ENCODE data around the gene SYT17.

SYT17 gene

DNA sequence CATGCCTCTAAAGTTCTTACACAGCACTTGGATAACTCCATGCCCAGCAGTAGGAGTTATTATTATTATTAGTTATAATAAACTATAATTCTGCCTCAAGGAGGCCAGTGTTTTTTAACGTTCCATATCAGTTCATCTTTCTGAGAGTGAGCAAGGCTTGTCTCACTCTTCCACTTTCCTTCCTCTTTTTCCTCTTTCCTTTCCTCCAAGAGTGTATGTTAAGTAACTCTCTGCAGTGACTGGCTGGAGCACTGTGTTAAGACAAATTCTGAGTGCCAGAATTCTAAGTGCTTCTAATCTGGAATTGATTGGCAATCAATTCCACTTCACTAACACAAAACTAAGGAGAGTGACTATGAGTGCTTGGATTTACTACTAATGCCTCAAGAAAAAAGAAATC, 133.9 kb downstream of the SYT17 start:
- DNase-seq (ENCODE audit: low spot score): no peak

DNA sequence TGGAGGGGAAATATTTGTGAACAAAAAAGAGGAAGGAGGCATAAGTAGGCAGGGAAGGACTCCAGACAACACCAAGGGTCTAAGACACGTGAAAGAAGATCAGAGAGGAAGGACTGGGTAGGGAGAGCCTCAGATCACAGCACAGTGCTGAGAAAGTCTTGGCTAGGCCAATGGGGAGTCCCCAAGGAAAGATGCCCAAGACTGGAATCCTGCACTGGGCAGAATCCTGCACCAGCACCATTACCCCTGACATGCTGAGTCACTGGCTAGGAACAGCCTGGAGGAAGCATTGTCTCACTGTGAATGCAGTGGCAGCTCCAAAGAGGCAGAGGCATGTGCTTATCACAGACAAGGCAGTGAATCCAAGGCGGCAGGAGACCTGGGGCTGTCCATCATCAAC, 136.7 kb downstream of the SYT17 start:
- no peak for DNase-seq (ENCODE audit: low spot score)

DNA sequence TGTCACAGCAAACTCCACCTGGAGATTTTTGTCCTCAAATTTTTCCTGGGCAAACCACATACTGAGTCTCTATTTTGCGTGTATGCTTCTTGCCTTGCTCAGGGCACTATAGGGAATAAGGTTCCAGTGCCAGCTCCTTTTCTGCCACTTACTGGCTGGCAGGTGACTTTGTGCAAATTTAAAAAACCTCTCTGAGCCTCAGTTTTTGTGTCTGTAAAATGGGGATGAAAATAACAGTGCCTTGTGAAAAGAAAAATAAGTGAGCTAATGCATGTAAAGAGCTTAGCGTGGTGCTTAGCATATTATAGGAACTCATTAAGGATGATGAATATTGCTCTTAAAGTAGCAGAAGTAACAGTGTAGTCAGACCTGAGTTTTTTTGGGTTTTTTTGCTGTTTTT, 137.4 kb downstream of the SYT17 start:
- DNase-seq (ENCODE audit: low spot score): no peak

DNA sequence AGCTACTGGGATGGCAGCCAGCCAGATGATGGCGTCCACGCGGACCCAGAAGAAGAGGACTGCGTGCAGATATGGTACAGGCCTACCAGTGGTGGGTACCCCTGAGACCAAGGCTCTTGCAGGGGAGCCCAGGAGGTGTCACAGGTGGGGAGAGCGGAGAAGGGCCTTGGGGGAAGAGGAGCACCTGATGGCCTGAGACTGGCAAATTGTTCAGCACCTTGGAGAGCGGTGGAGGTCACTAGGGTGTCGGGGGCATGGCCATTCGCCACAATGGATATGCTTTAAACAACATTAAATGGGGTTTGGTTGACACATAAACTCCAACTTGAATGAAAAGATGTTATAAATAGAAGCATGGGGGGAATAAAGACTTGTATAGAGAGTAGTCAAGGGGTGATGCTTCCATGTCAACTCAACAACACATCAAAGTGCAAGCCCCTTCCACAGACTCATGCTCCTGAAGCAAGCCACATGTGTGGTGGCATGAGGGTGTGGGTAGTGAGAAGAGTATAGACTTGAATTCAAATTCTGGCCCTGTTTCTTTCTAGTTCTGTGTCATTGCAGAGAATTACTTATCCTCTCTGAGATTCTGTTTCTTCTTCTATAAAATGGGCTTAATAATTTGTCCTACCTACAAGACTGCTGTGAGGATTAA, 139.7 kb downstream of the SYT17 start:
- DNase-seq (ENCODE audit: low spot score): no peak

DNA sequence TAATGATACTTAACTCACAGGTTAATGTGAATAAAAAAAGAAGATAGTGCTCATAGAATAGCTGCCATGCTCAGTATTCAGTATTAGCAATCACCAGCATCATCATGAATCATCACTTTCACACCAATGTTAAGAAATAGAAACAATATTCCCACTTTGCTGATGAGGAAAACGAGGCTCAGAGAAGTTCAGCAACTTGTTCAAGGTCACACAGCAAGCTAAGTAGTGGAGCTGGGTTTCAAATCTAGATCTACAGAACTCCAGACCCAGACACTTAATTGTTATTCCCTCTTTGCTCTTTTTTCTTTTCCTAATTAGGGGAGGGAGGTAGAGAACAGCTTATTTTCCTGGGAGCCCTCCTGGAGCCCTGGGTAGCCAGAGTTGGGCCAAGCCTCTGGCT, 140.4 kb downstream of the SYT17 start:
- DNase-seq (ENCODE audit: low spot score): no peak

DNA sequence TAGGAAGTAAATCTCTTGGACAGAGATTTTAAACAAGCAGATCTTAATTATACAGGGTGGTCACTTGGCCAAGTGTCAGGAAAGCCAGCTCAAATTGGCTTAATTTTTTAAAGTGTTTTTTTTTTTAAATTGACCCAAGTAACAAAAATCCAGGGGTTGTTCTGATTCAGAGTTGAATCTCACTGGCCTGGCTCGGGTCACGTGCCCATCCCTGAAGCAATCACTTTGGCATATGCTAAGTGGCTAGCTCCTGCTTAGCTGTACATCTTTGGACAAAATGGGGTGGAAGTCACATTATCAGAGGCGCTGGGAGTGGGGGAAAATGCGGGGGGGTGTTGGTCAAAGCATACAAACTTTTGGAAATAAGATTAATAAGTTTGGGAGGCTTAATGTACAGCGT, 141.1 kb downstream of the SYT17 start:
- DNase-seq (ENCODE audit: low spot score): no peak

DNA sequence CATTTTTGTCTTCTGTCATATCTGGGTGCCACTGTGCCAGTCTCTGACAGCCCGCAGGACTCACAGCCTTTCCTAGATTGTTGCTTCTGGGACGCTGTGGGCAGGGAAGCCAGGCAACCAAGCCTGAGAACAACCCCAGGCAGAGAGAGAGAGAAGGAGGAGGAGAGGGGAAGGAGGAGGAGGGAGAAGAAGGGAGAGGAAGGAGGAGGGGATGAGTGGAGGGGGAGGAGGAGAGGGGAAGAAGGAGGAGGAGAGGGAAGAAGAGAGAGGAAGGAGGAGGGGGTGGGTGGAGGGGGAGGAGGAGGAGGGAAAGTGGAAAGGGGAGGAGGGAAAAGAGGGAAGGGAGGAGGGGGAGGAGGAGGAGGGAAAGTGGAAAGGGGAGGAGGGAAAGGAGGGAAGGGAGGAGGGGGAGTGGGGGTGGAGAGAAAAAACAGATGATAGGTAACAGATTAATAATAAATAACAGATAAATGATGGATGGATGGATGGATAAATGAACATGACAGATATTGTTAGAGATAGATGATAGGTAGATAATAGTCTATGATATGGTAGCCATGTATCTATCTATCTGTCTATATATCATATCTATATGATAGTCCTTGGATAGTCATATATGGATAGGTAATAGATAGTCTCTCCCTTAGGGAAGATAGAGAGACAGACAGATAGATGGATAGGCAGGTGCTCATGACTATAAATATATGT, 146.8 kb downstream of the SYT17 start:
- no peak for DNase-seq (ENCODE audit: low spot score)

DNA sequence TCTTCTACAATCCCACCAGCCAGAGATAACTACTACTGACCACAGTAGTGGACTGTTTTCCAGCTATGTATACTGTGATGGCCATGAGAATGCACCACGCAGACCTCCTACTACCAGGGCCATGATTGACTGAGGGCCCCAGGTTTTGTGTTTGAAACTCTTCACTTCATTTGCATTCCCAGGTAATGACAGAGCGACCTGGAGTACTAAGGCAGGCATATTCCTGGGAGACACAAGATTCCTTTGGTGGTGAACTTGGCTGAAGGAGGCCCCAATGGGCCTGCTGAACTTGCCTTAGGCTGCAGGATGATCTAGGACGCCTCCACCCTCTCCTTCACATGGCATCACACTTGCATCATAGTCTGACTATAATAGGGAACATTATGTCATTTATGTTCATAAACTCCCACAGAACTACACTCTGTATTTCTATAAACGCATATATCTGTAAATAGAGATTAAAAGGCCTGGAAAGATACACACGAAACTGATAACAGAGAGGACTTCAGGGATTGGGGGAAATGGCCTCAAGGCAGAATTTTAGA, 147.9 kb downstream of the SYT17 start:
- DNase-seq (ENCODE audit: low spot score): no peak

DNA sequence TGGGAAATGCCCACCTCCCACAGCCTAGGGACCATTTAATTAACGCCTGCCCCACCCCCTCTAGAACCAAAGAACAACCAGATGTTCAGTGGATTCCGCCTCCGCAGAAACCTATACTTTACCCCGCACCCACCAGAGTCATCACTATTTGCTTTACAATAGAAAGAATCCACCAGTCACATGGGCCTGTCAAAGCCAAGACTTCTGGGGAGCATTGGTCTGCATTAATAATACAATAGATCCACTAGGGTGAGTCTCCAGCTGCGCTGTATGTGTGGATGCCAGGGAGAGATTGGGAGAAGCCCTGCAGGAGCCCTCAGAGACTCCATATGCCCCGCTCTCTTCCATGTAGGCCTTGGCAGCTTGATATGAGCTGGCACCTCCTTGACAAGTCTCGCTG, 148.8 kb downstream of the SYT17 start:
- no peak for DNase-seq (ENCODE audit: low spot score)
